PC-3 (cell line): Measurements from ENCODE around the gene RAB7B.

Experiments
- EZH2 ChIP-seq: fragments of 300-600 bp; sonication (generic); IDR thresholded peaks from one replicate; pipeline ENCODE4 v1.6.1; 2017; ENCODE audit warnings: antibody characterized with exemption, mild to moderate bottlenecking, low read length; ENCODE audit not compliant: unreplicated experiment
- EZH2phosphoT487 ChIP-seq: fragments of 300-600 bp; sonication (generic); IDR thresholded peaks from 2 replicates; pipeline ENCODE4 v1.6.1; 2018; ENCODE audit warnings: mild to moderate bottlenecking, antibody characterized with exemption, low read length, borderline replicate concordance
- TF ChIP-seq, protein P1 (sequence below): fragments of 300-600 bp; sonication (generic); conservative IDR thresholded peaks from 2 replicates; pipeline ENCODE4 v1.5.1; 2017; ENCODE audit warnings: antibody characterized with exemption, low read depth, mild to moderate bottlenecking, low read length

DNA sequence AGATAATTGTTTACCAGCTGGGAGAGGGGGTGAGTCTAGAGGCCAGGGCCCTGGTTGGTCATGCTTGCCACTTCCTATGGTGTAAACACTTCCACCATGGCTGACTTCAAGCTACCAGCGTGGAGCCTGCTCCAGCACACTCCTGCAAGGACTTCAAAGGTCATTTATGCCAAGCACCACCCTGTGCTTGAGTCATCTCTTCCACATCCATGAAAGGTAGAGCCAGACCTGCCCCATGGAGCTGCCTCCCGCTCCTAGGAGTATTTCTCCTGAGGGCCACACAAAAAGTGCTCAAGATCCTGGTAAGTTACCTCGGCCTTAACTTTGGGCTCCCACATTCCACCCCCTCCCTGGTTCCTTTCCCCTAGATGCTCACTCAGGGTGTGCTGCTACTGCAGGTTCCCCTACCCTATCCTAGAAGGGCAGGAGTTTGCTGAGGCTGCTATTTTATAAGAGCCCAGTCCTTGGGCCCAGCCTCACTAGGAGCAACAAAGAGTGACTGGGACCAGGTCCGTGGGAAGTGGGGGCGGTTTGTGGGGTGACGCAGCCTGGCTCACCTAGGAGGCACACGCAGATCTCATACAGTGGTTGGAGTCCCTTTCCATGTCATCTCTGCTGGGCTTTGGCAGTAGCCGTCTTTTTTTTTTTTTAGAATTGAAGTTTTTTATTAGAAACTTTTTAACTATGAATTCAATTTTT is 2.4 kb downstream of the RAB7B start:
- TF ChIP-seq, protein P1, sequence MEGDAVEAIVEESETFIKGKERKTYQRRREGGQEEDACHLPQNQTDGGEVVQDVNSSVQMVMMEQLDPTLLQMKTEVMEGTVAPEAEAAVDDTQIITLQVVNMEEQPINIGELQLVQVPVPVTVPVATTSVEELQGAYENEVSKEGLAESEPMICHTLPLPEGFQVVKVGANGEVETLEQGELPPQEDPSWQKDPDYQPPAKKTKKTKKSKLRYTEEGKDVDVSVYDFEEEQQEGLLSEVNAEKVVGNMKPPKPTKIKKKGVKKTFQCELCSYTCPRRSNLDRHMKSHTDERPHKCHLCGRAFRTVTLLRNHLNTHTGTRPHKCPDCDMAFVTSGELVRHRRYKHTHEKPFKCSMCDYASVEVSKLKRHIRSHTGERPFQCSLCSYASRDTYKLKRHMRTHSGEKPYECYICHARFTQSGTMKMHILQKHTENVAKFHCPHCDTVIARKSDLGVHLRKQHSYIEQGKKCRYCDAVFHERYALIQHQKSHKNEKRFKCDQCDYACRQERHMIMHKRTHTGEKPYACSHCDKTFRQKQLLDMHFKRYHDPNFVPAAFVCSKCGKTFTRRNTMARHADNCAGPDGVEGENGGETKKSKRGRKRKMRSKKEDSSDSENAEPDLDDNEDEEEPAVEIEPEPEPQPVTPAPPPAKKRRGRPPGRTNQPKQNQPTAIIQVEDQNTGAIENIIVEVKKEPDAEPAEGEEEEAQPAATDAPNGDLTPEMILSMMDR, result no peak
- no peak for TF ChIP-seq EZH2
- TF ChIP-seq EZH2phosphoT487, result no peak
